HEK293 (cell line): ENCODE measurements around the gene ESR2.

Experiments used
- CTCF ChIP-seq: fragments of 450-650 bp; formaldehyde crosslinking; IDR thresholded peaks from 2 replicates; pipeline ENCODE4 v1.5.1; 2016; ENCODE audit warnings: missing biosample characterization, missing genetic modification characterization
- ELK4 ChIP-seq: IDR thresholded peaks from 2 replicates; pipeline ENCODE4 v1.6.1; 2011; ENCODE audit warnings: mild to moderate bottlenecking, low read depth, low read length, borderline replicate concordance
- SP3 ChIP-seq: fragments of 450-650 bp; formaldehyde crosslinking; IDR thresholded peaks from 2 replicates; pipeline ENCODE4 v1.5.1; 2016; ENCODE audit warnings: missing biosample characterization, missing genetic modification characterization
- TRIM28 ChIP-seq: IDR thresholded peaks from 2 replicates; pipeline ENCODE4 v1.6.1; 2011; ENCODE audit warnings: low read length, control low read depth, borderline replicate concordance
- ZNF148 ChIP-seq: fragments of 450-650 bp; formaldehyde crosslinking; IDR thresholded peaks from 2 replicates; pipeline ENCODE4 v1.5.0; 2017; ENCODE audit warnings: missing biosample characterization, missing genetic modification characterization, borderline replicate concordance
- ZNF24 ChIP-seq: fragments of 450-650 bp; formaldehyde crosslinking; IDR thresholded peaks from 2 replicates; pipeline ENCODE4 v1.5.1; 2016; ENCODE audit warnings: missing biosample characterization, missing genetic modification characterization
- ZNF426 ChIP-seq: fragments of 450-650 bp; formaldehyde crosslinking; IDR thresholded peaks from 2 replicates; pipeline ENCODE4 v1.5.1; 2017; ENCODE audit warnings: missing biosample characterization, missing genetic modification characterization, mild to moderate bottlenecking, inconsistent platforms, moderate library complexity
- ZSCAN23 ChIP-seq: fragments of 450-650 bp; formaldehyde crosslinking; IDR thresholded peaks from 2 replicates; pipeline ENCODE4 v1.5.1; 2016; ENCODE audit warnings: missing biosample characterization, missing genetic modification characterization
- ZSCAN30 ChIP-seq: fragments of 450-650 bp; IDR thresholded peaks from 2 replicates; pipeline ENCODE4 v1.5.1; 2018; ENCODE audit warnings: missing biosample characterization, mild to moderate bottlenecking, missing genetic modification characterization, moderate library complexity
- TF ChIP-seq, protein P1 (sequence below): fragments of 450-650 bp; formaldehyde crosslinking; IDR thresholded peaks from 2 replicates; pipeline ENCODE4 v1.5.1; 2016; ENCODE audit warnings: missing biosample characterization, missing genetic modification characterization
- TF ChIP-seq, protein P2 (sequence below): fragments of 450-650 bp; formaldehyde crosslinking; IDR thresholded peaks from 2 replicates; pipeline ENCODE4 v1.5.1; 2016; ENCODE audit warnings: missing biosample characterization, missing genetic modification characterization, low read depth
- TF ChIP-seq, protein P3 (sequence below): sonication (generic); formaldehyde crosslinking; IDR thresholded peaks from 2 replicates; pipeline ENCODE4 v1.8.1; 2022; ENCODE audit warnings: mild to moderate bottlenecking, moderate library complexity, missing genetic modification reagents
- TF ChIP-seq, protein P4 (sequence below): fragments of 450-650 bp; formaldehyde crosslinking; IDR thresholded peaks from 2 replicates; pipeline ENCODE4 v1.5.1; 2016; ENCODE audit warnings: missing biosample characterization, missing genetic modification characterization

- no peak for TF ChIP-seq CTCF (tag by site-specific recombination)
- TF ChIP-seq, protein P1, sequence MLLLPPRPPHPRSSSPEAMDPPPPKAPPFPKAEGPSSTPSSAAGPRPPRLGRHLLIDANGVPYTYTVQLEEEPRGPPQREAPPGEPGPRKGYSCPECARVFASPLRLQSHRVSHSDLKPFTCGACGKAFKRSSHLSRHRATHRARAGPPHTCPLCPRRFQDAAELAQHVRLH (tag by site-specific recombination): no peak
- no peak for TF ChIP-seq ZSCAN30 (tag by site-specific recombination)
- TF ChIP-seq ZNF148 (tag by site-specific recombination): no peak
- TF ChIP-seq, protein P2, sequence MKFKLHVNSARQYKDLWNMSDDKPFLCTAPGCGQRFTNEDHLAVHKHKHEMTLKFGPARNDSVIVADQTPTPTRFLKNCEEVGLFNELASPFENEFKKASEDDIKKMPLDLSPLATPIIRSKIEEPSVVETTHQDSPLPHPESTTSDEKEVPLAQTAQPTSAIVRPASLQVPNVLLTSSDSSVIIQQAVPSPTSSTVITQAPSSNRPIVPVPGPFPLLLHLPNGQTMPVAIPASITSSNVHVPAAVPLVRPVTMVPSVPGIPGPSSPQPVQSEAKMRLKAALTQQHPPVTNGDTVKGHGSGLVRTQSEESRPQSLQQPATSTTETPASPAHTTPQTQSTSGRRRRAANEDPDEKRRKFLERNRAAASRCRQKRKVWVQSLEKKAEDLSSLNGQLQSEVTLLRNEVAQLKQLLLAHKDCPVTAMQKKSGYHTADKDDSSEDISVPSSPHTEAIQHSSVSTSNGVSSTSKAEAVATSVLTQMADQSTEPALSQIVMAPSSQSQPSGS (tag by site-specific recombination): no peak
- TF ChIP-seq TRIM28: no peak
- no peak for TF ChIP-seq ZNF426 (tag by site-specific recombination)
- TF ChIP-seq, protein P3, sequence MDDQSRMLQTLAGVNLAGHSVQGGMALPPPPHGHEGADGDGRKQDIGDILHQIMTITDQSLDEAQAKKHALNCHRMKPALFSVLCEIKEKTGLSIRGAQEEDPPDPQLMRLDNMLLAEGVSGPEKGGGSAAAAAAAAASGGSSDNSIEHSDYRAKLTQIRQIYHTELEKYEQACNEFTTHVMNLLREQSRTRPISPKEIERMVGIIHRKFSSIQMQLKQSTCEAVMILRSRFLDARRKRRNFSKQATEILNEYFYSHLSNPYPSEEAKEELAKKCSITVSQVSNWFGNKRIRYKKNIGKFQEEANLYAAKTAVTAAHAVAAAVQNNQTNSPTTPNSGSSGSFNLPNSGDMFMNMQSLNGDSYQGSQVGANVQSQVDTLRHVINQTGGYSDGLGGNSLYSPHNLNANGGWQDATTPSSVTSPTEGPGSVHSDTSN (CRISPR knock-in tag): no peak
- no peak for TF ChIP-seq ELK4
- TF ChIP-seq ZSCAN23 (tag by site-specific recombination): no peak
- TF ChIP-seq ZNF24 (tag by site-specific recombination): no peak
- TF ChIP-seq SP3 (tag by site-specific recombination): no peak
- TF ChIP-seq, protein P4, sequence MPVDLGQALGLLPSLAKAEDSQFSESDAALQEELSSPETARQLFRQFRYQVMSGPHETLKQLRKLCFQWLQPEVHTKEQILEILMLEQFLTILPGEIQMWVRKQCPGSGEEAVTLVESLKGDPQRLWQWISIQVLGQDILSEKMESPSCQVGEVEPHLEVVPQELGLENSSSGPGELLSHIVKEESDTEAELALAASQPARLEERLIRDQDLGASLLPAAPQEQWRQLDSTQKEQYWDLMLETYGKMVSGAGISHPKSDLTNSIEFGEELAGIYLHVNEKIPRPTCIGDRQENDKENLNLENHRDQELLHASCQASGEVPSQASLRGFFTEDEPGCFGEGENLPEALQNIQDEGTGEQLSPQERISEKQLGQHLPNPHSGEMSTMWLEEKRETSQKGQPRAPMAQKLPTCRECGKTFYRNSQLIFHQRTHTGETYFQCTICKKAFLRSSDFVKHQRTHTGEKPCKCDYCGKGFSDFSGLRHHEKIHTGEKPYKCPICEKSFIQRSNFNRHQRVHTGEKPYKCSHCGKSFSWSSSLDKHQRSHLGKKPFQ (tag by site-specific recombination): no peak
Observed at GRCh38 chr14:64194404-64194803, 99.8 kb downstream of the ESR2 start.
